Gastrocnemius medialis (tissue), 4 donors: ENCODE measurements around the gene HMG20A. TPM values are rescaled to one million over a fixed set of nuclear protein-coding genes. Genes with fewer than 3 reads are reported as not detected.

Experiments used
- ATAC-seq, 2 donors: fragments of 150-250 bp; one replicate each; pipeline ENCODE4 v1.9.1; 2016
- DNase-seq, 2 donors: peaks; one replicate each; pipeline ENCODE4 v3.0.0-alpha.2; 2019
- H3K27ac ChIP-seq, 4 donors: fragments of 200-600 bp; sonication (generic); 1 replicate in 1 of 4; 2 replicates in 3 of 4; pipeline ENCODE4 v1.5.1; 2016 to 2018; ENCODE audit warnings: mild to moderate bottlenecking in 2 of 4, moderate library complexity in 1 of 4
- H3K27me3 ChIP-seq, 3 donors: fragments of 200-600 bp; sonication (generic) in 2 of 3; 1 replicate in 1 of 3; 2 replicates in 2 of 3; pipeline versions ENCODE4 v1.5.1 to v1.6.0; 2016 to 2019; ENCODE audit warnings: mild to moderate bottlenecking in 1 of 3, moderate library complexity in 1 of 3
- H3K36me3 ChIP-seq, 2 donors: fragments of 200-600 bp; sonication (generic) in 1 of 2; one replicate each; pipeline ENCODE4 v1.5.1; 2017 to 2018
- H3K4me1 ChIP-seq, 2 donors: fragments of 200-600 bp; sonication (generic) in 1 of 2; one replicate each; pipeline ENCODE4 v1.5.1; 2016 to 2017; ENCODE audit warnings: mild to moderate bottlenecking in 2 of 2
- H3K4me3 ChIP-seq, 4 donors: fragments of 200-600 bp; sonication (generic) in 3 of 4; 1 replicate in 1 of 4; 2 replicates in 3 of 4; pipeline ENCODE4 v1.5.1; 2016 to 2019; ENCODE audit warnings: mild to moderate bottlenecking in 2 of 4
- H3K9me3 ChIP-seq, 3 donors: fragments of 200-600 bp; sonication (generic) in 2 of 3; 1 replicate in 1 of 3; 2 replicates in 2 of 3; pipeline ENCODE4 v1.5.1; 2016 to 2019
- POLR2A ChIP-seq, 2 donors: fragments of 450-650 bp; IDR thresholded peaks; one replicate each; pipeline ENCODE4 v1.6.1; 2017; ENCODE audit warnings: antibody characterized with exemption in 2 of 2, mild to moderate bottlenecking in 2 of 2, moderate library complexity in 2 of 2
- in situ Hi-C, 4 donors: fragments of 200-750 bp; cut with MboI; loops; one replicate each; pipeline versions ENCODE4 v1.15.0 to v1.8.0; 2017; ENCODE audit warnings: low sequenced_read_pairs in 4 of 4
- intact Hi-C: fragments of 100-400 bp; cut with DNase I; formaldehyde crosslinking; loops from one replicate; pipeline ENCODE4 v1.15.1; 2023; ENCODE audit warnings: low total_unique reads
- total RNA-seq, 4 donors: library from RNA; depleted of rRNA; stranded (reverse); fragments of >200 nt; gene quantifications; one replicate each; pipeline versions ENCODE4 v1.1.0 to v1.2.3, GENCODE V29; 2016
- TF ChIP-seq, protein P1 (sequence below), 5 experiments: fragments of 450-650 bp in 3 of 5; fragments of 200-600 bp in 2 of 5; sonication (generic) in 2 of 5; IDR thresholded peaks in 4 of 5; conservative IDR thresholded peaks in 1 of 5; 1 replicate in 4 of 5; 2 replicates in 1 of 5; pipeline ENCODE4 v1.5.1; 2016 to 2019; ENCODE audit warnings: antibody characterized with exemption in 5 of 5, mild to moderate bottlenecking in 3 of 5, moderate library complexity in 3 of 5

HMG20A gene
- total RNA-seq, 4 donors from 2014 or later: 17.7 to 39.6 (median 29.9) TPM

DNA sequence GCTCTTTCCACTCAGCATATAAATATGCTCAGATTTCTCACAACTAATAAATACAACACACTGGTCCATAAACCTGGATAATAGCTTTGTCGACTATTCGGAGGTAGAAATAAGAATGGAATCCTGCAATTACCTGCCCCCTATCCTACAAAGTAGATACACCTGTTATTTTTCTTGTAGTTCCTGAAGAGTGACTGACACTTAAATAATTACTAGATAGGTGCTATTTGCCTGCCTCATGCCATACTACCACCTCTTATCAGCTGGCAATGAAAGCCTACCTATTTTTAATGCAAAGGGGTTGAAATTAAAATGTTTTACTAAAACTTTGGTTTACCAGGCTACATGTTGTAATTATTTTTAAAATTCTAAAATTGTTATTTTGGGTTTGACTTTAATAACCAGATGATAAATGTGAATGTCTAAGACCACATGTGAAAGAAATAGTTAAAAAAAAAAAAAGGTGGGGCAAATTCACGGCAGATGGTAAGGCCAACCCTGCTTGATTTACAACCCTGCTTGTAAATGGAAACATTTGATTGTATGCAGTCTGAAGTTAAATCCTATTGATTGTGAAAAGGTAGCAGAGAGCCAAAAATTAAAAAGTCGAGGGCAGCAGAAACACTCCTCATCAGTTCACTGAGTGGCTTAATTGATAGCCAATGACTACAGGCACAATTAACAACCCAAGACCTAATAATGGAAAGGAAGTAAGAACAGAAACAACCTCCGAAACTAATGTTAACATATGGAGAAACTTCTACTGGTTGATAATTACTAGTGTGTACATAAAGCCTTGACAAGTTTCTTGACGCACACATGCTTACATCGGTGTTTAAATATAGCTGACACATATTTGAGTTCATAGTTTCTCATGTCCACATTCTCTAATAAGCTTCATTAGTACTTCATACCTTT is 9.7 kb upstream of the HMG20A start:
- Histone ChIP-seq H3K9me3 (no peaks in the 10 kb centered on the region), H3K27me3 (no peaks in the 10 kb centered on the region), H3K4me1 (peaks cover 33 to 39% of the 10 kb centered on the region in 2 donors), H3K4me3 (no peak overlapping the region), H3K27ac (no peak overlapping the region), H3K36me3 (no peaks in the 10 kb centered on the region)
- DNase-seq (no peak), ATAC-seq (no peak)
- intact Hi-C loops (no loop called here), in situ Hi-C loops (no loop called here)
- TF ChIP-seq, protein P1, sequence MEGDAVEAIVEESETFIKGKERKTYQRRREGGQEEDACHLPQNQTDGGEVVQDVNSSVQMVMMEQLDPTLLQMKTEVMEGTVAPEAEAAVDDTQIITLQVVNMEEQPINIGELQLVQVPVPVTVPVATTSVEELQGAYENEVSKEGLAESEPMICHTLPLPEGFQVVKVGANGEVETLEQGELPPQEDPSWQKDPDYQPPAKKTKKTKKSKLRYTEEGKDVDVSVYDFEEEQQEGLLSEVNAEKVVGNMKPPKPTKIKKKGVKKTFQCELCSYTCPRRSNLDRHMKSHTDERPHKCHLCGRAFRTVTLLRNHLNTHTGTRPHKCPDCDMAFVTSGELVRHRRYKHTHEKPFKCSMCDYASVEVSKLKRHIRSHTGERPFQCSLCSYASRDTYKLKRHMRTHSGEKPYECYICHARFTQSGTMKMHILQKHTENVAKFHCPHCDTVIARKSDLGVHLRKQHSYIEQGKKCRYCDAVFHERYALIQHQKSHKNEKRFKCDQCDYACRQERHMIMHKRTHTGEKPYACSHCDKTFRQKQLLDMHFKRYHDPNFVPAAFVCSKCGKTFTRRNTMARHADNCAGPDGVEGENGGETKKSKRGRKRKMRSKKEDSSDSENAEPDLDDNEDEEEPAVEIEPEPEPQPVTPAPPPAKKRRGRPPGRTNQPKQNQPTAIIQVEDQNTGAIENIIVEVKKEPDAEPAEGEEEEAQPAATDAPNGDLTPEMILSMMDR (IDR thresholded peaks at IDR 0.05 in 4 of 5, conservative IDR thresholded peaks at IDR 0.05 in 1 of 5): no peak
- TF ChIP-seq POLR2A (IDR thresholded peaks at IDR 0.05): no peak

DNA sequence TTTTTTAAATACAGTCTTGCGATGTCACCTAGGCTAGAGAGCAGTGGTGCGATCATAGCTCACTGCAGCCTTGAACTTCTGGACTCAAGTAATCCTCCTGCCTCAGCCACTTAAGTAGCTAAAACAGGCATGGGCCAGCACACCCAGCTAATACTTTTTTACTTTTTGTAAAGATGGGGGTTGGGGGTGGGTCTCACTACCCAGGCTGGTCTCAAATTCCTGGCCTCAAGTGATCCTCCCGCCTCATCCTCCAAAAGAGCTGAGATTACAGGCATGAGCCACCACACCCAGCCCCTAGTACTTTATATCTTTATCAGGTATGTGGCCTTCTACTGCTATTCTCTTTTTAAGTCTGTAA is 9.1 kb upstream of the HMG20A start:
- H3K4me1 ChIP-seq: peaks cover 39 to 45% of the 10 kb centered on the region in 2 donors
- intact Hi-C loops: no loop called here
- no peak for ATAC-seq

DNA sequence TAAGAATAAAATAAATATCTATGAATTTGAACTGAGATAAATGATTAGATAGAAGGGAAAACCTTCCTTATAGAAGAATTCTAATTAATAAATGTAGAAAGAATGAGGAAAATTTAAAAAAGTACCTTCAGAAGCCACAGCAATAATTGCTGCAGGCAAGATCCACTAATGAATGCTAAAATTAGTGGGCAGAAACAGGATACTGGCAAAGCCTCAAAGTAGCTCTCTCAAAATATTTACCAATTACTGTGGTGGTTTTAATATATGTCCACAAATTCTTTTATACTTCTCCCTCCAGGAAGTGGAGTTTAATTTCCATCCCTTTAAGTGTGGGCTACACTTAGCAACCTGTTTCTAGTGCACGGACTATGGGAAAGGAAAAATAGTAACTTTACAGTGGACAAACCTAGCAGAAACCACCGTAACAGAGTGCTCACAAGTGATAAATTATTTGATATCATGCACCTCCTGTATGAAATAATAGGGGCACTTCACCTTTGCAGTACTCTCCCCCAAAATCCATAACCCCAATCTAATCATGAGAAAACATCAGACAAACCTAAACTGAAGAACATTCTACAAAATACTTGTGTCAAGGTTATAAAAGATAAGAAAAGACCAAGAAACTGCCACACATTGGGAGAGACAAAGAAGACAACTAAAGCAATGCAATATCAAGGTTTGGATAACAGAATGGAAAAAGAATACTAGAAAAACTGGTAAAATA is 7.6 kb upstream of the HMG20A start:
- Histone ChIP-seq H3K27ac (no peak overlapping the region), H3K4me3 (no peak overlapping the region), H3K27me3 (no peaks in the 10 kb centered on the region), H3K36me3 (no peaks in the 10 kb centered on the region), H3K9me3 (no peaks in the 10 kb centered on the region), H3K4me1 (peaks cover 48 to 53% of the 10 kb centered on the region in 2 donors)
- intact Hi-C loops (no loop called here), in situ Hi-C loops (no loop called here)
- no peak for TF ChIP-seq POLR2A (IDR thresholded peaks at IDR 0.05)
- TF ChIP-seq, protein P1 (IDR thresholded peaks at IDR 0.05 in 4 of 5, conservative IDR thresholded peaks at IDR 0.05 in 1 of 5): no peak
- DNase-seq (no peak), ATAC-seq (no peak)

More for the DNA sequence above, 9.1 kb upstream of the HMG20A start:
- in situ Hi-C loops: no loop called here
- H3K36me3 ChIP-seq: no peaks in the 10 kb centered on the region
- DNase-seq: no peak
- TF ChIP-seq, protein P1 (IDR thresholded peaks at IDR 0.05 in 4 of 5, conservative IDR thresholded peaks at IDR 0.05 in 1 of 5): no peak
- no peak for TF ChIP-seq POLR2A (IDR thresholded peaks at IDR 0.05)
- H3K27me3 ChIP-seq: no peaks in the 10 kb centered on the region
- no peak overlapping the region for H3K4me3 ChIP-seq
- no peak overlapping the region for H3K27ac ChIP-seq
- H3K9me3 ChIP-seq: no peaks in the 10 kb centered on the region

DNA sequence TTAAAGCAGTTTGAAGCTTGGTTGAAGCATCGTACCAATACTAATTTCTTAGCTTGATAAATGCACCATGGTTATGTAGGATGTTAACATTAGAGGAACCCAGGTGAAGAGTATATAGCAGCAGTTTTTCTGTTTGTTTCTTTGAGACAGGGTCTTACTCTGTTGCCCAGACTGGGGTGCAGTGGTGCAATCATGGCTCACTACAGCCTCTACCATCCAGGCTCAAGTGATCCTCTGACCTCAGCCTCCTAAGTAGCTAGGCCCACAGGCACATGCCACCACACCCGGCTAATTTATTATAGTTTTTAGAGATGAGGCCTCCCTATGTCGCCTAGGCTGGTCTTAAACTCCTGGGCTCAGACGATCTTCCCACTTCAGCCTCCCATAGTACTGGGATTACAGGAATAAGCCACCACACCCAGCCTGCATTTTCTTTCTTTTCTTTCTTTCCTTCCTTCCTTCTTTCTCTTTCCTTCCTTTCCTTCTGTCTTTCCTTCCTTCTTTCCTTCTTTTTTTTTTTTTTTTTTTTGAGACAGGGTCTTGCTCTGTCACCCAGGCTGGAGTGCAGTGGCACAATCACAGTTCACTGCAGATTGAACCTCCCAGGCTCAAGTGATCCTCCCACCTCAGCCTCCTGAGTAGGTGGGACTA is 6.9 kb upstream of the HMG20A start:
- TF ChIP-seq, protein P1 (IDR thresholded peaks at IDR 0.05 in 4 of 5, conservative IDR thresholded peaks at IDR 0.05 in 1 of 5): no peak
- no peak for TF ChIP-seq POLR2A (IDR thresholded peaks at IDR 0.05)
- Histone ChIP-seq H3K36me3 (no peaks in the 10 kb centered on the region), H3K27me3 (no peaks in the 10 kb centered on the region), H3K27ac (no peak overlapping the region), H3K4me3 (no peak overlapping the region), H3K9me3 (no peaks in the 10 kb centered on the region), H3K4me1 (peaks cover 51 to 60% of the 10 kb centered on the region in 2 donors)
- in situ Hi-C loops (no loop called here), intact Hi-C loops (no loop called here)
- DNase-seq (no peak), ATAC-seq (no peak)
